WTC11 (cell line): Measurements from ENCODE around the gene COQ9. TPM values are rescaled to one million over a fixed set of nuclear protein-coding genes. Genes with fewer than 3 reads are reported as not detected.

Experiments
- ATAC-seq: fragments of 200-7000 bp; cut with Tn5 transposase; 2 replicates; pipeline ENCODE4 v1.10.0; 2021; ENCODE audit warnings: mild to moderate bottlenecking, moderate library complexity
- CTCF ChIA-PET: fragments of 300-600 bp; sonication (Branson Sonifier 250); formaldehyde crosslinking; loops from one replicate; lab custom pipeline; 2021; ENCODE audit warnings: antibody characterized with exemption; lab: Charles Lee
- POLR2A ChIA-PET: fragments of 350-600 bp; sonication (Branson Sonifier 250); formaldehyde crosslinking; loops from one replicate; lab custom pipeline; 2021; ENCODE audit warnings: antibody characterized with exemption; lab: Charles Lee
- DNase-seq: peaks from one replicate; pipeline ENCODE4 v3.0.0; 2021; ENCODE audit warnings: low spot score
- H3K27ac Mint-ChIP-seq: 2 replicates; pipeline ENCODE4 v1.8.0; 2021; ENCODE audit warnings: mixed read lengths
- H3K27me3 Mint-ChIP-seq: 2 replicates; pipeline ENCODE4 v1.8.0; 2021; ENCODE audit warnings: low read depth, mild to moderate bottlenecking, moderate library complexity, mixed read lengths
- H3K36me3 Mint-ChIP-seq: 2 replicates; pipeline ENCODE4 v1.8.0; 2021; ENCODE audit warnings: mixed read lengths
- H3K4me1 Mint-ChIP-seq: 2 replicates; pipeline ENCODE4 v1.8.0; 2022; ENCODE audit warnings: mixed read lengths
- H3K4me3 Mint-ChIP-seq: 2 replicates; pipeline ENCODE4 v1.8.0; 2021; ENCODE audit warnings: mild to moderate bottlenecking, moderate library complexity, mixed read lengths
- H3K9me3 Mint-ChIP-seq: 2 replicates; pipeline ENCODE4 v1.8.0; 2021; ENCODE audit warnings: mixed read lengths
- ATF2 ChIP-seq: sonication (generic); formaldehyde crosslinking; IDR thresholded peaks from 2 replicates; pipeline ENCODE4 v1.8.1; 2022; ENCODE audit warnings: low read depth, missing genetic modification reagents, borderline replicate concordance
- CREB1 ChIP-seq: sonication (generic); formaldehyde crosslinking; IDR thresholded peaks from 2 replicates; pipeline ENCODE4 v1.8.0; 2023; ENCODE audit warnings: mild to moderate bottlenecking, missing genetic modification reagents
- CTCF ChIP-seq: fragments of 200-600 bp; IDR thresholded peaks from 2 replicates; pipeline ENCODE4 v1.8.0; 2022; ENCODE audit warnings: antibody characterized with exemption
- EMX1 ChIP-seq: fragments of 250-450 bp; sonication (Bioruptor Pico); IDR thresholded peaks from 2 replicates; pipeline ENCODE4 v1.8.0; 2021; ENCODE audit warnings: mild to moderate bottlenecking
- ERG ChIP-seq: fragments of 250-450 bp; sonication (Bioruptor Pico); IDR thresholded peaks from 2 replicates; pipeline ENCODE4 v1.8.0; 2021; ENCODE audit warnings: mild to moderate bottlenecking
- FOXP1 ChIP-seq: sonication (generic); formaldehyde crosslinking; IDR thresholded peaks from 2 replicates; pipeline ENCODE4 v1.8.0; 2022; ENCODE audit warnings: missing genetic modification reagents, mild to moderate bottlenecking, moderate library complexity, borderline replicate concordance
- GTF2I ChIP-seq: fragments of 250-450 bp; sonication (Bioruptor Pico); conservative IDR thresholded peaks from 2 replicates; pipeline ENCODE4 v1.4.0; 2021; ENCODE audit warnings: mild to moderate bottlenecking
- HMGA2 ChIP-seq: fragments of 250-450 bp; sonication (Bioruptor Pico); IDR thresholded peaks from 2 replicates; pipeline ENCODE4 v1.4.0; 2021; ENCODE audit warnings: mild to moderate bottlenecking, moderate library complexity
- IRF2 ChIP-seq: sonication (generic); formaldehyde crosslinking; IDR thresholded peaks from 2 replicates; pipeline ENCODE4 v1.8.0; 2022; ENCODE audit warnings: low read depth, missing genetic modification reagents, borderline replicate concordance
- JUN ChIP-seq: sonication (generic); formaldehyde crosslinking; IDR thresholded peaks from 2 replicates; pipeline ENCODE4 v1.8.0; 2023; ENCODE audit warnings: mild to moderate bottlenecking, missing genetic modification reagents
- MLX ChIP-seq: sonication (generic); formaldehyde crosslinking; IDR thresholded peaks from 2 replicates; pipeline ENCODE4 v1.8.1; 2023; ENCODE audit warnings: mild to moderate bottlenecking, missing genetic modification reagents, moderate library complexity
- MXD4 ChIP-seq: fragments of 250-450 bp; sonication (Bioruptor Pico); IDR thresholded peaks from 2 replicates; pipeline ENCODE4 v1.8.0; 2021; ENCODE audit warnings: mild to moderate bottlenecking, moderate library complexity, borderline replicate concordance
- MYBL2 ChIP-seq: sonication (generic); formaldehyde crosslinking; IDR thresholded peaks from 2 replicates; pipeline ENCODE4 v1.8.1; 2023; ENCODE audit warnings: mild to moderate bottlenecking, moderate library complexity, missing genetic modification reagents
- NFATC4 ChIP-seq: fragments of 250-450 bp; sonication (Bioruptor Pico); IDR thresholded peaks from 2 replicates; pipeline ENCODE4 v1.9.0; 2021; ENCODE audit warnings: mild to moderate bottlenecking
- NR1H2 ChIP-seq: sonication (generic); formaldehyde crosslinking; IDR thresholded peaks from 2 replicates; pipeline ENCODE4 v1.9.0; 2021; ENCODE audit warnings: mild to moderate bottlenecking, moderate library complexity, missing genetic modification reagents
- NR2C2 ChIP-seq: sonication (generic); formaldehyde crosslinking; IDR thresholded peaks from 2 replicates; pipeline ENCODE4 v1.8.0; 2022; ENCODE audit warnings: mild to moderate bottlenecking, missing genetic modification reagents
- PREB ChIP-seq: sonication (generic); formaldehyde crosslinking; IDR thresholded peaks from 2 replicates; pipeline ENCODE4 v1.8.1; 2022; ENCODE audit warnings: mild to moderate bottlenecking, missing genetic modification reagents, moderate library complexity, borderline replicate concordance
- PRRX2 ChIP-seq: fragments of 250-450 bp; sonication (Bioruptor Pico); IDR thresholded peaks from 2 replicates; pipeline ENCODE4 v1.8.0; 2021; ENCODE audit warnings: mild to moderate bottlenecking
- TCF7 ChIP-seq: sonication (generic); formaldehyde crosslinking; IDR thresholded peaks from 2 replicates; pipeline ENCODE4 v1.8.0; 2022; ENCODE audit warnings: mild to moderate bottlenecking, low read depth, missing genetic modification reagents, moderate library complexity
- USF1 ChIP-seq: sonication (generic); formaldehyde crosslinking; IDR thresholded peaks from 2 replicates; pipeline ENCODE4 v1.8.0; 2022; ENCODE audit warnings: mild to moderate bottlenecking, missing genetic modification reagents
- USF2 ChIP-seq: sonication (generic); formaldehyde crosslinking; IDR thresholded peaks from 2 replicates; pipeline ENCODE4 v1.8.1; 2023; ENCODE audit warnings: mild to moderate bottlenecking, missing genetic modification reagents, moderate library complexity
- ZBTB21 ChIP-seq: sonication (generic); formaldehyde crosslinking; IDR thresholded peaks from 2 replicates; pipeline ENCODE4 v1.8.1; 2023; ENCODE audit warnings: mild to moderate bottlenecking, missing genetic modification reagents, borderline replicate concordance
- ZNF138 ChIP-seq: sonication (generic); formaldehyde crosslinking; conservative IDR thresholded peaks from 2 replicates; pipeline ENCODE4 v1.8.1; 2022; ENCODE audit warnings: mild to moderate bottlenecking, moderate library complexity, missing genetic modification reagents
- ZNF416 ChIP-seq: fragments of 250-450 bp; sonication (Bioruptor Pico); IDR thresholded peaks from 2 replicates; pipeline ENCODE4 v1.9.0; 2021; ENCODE audit warnings: mild to moderate bottlenecking, inconsistent platforms
- total RNA-seq: library from RNA; stranded (reverse); gene quantifications from 3 replicates; pipeline ENCODE4 v1.2.3, GENCODE V29; 2021

The COQ9 gene
- total RNA-seq, 1 experiment from 2014 or later: 39.2 TPM

- ChIA-PET CTCF (interaction anchor here (0.5 to 3.5 kb wide), 5 partner anchors 11 to 330 kb away, joined by 3 to 37 read pairs (median 3); partner anchors contain the start of genes CIAPIN1, COQ9 and CX3CL1), POLR2A (interaction anchor here (0.5 kb wide), 1 partner anchor 12 kb away, joined by 3 read pairs; no protein-coding TSS in a partner anchor)
- ATAC-seq: no peak
Observed at GRCh38 chr16:57403965-57404817, 43.1 kb upstream of the COQ9 start, which contains the start of gene CCL17. Gene CCL17 (plus strand): TSS chr16:57404767. CDS start chr16:57413933, 9,166 bp downstream.

GRCh38 chr16:57405097-57405496 is 42.2 kb upstream of the COQ9 start:
- POLR2A ChIA-PET: no interaction called here
- H3K36me3 Mint-ChIP-seq: no peaks in the 10 kb centered on the region
- H3K4me3 Mint-ChIP-seq: no peak overlapping the region
- H3K27ac Mint-ChIP-seq: no peak overlapping the region
- H3K9me3 Mint-ChIP-seq: no peaks in the 10 kb centered on the region
- DNase-seq (no peak), ATAC-seq (no peak)
- CTCF ChIA-PET: interaction anchor here (0.8 to 3.5 kb wide), 4 partner anchors 13 to 42 kb away, joined by 3 to 37 read pairs (median 6); partner anchors contain the start of genes CIAPIN1, COQ9 and CX3CL1
- H3K4me1 Mint-ChIP-seq: no peaks in the 10 kb centered on the region
- H3K27me3 Mint-ChIP-seq: no peaks in the 10 kb centered on the region; the same call in 1 of the 2 replicates
- TF ChIP-seq TCF7 (CRISPR knock-in tag) (no peak), GTF2I (CRISPR knock-in tag) (no peak), USF2 (no peak), PREB (CRISPR knock-in tag) (no peak), ATF2 (CRISPR knock-in tag) (no peak), PRRX2 (CRISPR knock-in tag) (no peak), EMX1 (no peak), NFATC4 (CRISPR knock-in tag) (no peak), NR1H2 (no peak), FOXP1 (no peak)

More at GRCh38 chr16:57403965-57404817, 43.1 kb upstream of the COQ9 start, which contains the start of gene CCL17:
- no peak for TF ChIP-seq JUN
- no peak for TF ChIP-seq ZNF138 (CRISPR knock-in tag)
- TF ChIP-seq ERG: no peak
- TF ChIP-seq CTCF: no peak
- TF ChIP-seq EMX1: no peak
- no peak for TF ChIP-seq NFATC4 (CRISPR knock-in tag)
- no peak for TF ChIP-seq ZBTB21 (CRISPR knock-in tag)
- no peak for TF ChIP-seq MXD4 (CRISPR knock-in tag)
- TF ChIP-seq TCF7 (CRISPR knock-in tag): no peak
- no peak for TF ChIP-seq MYBL2
- TF ChIP-seq USF1 (CRISPR knock-in tag): no peak
- TF ChIP-seq ZNF416: no peak
- no peak for TF ChIP-seq NR2C2 (CRISPR knock-in tag)
- no peak for TF ChIP-seq GTF2I (CRISPR knock-in tag)
- no peak for TF ChIP-seq PRRX2 (CRISPR knock-in tag)
- no peak for TF ChIP-seq IRF2 (CRISPR knock-in tag)
- TF ChIP-seq MLX: no peak
- no peak for TF ChIP-seq HMGA2 (CRISPR knock-in tag)
- TF ChIP-seq CREB1 (CRISPR knock-in tag): no peak
- no peaks in the 10 kb centered on the region; the same call in 1 of the 2 replicates for H3K27me3 Mint-ChIP-seq
- no peaks in the 10 kb centered on the region for H3K4me1 Mint-ChIP-seq
- H3K4me3 Mint-ChIP-seq: no peak within 1 kb of the TSS
- H3K36me3 Mint-ChIP-seq: no peaks in the 10 kb centered on the region
- DNase-seq: no peak
- no peaks in the 10 kb centered on the region for H3K9me3 Mint-ChIP-seq
- H3K27ac Mint-ChIP-seq: no peak within 1 kb of the TSS
